ENCODE results near the gene ROBO1.

The ROBO1 gene

GRCh38 chr3:79167651-79168416, 600.0 kb downstream of the ROBO1 start:
- DNase-seq (ENCODE audit: low spot score), result peak; percentile 78

- DNase-seq (ENCODE audit: low spot score), result no peak
These were observed 605.1 kb downstream of the ROBO1 start for GRCh38 chr3:79162653-79163052.

- DNase-seq (ENCODE audit: low spot score), result no peak
These were observed 605.9 kb downstream of the ROBO1 start for GRCh38 chr3:79161941-79162340.

GRCh38 chr3:79160421-79160820, 607.4 kb downstream of the ROBO1 start:
- DNase-seq (ENCODE audit: low spot score), result no peak

GRCh38 chr3:79159736-79160135, 608.1 kb downstream of the ROBO1 start:
- DNase-seq (ENCODE audit: low spot score), result no peak

- DNase-seq (ENCODE audit: low spot score), result no peak
These were observed 610.6 kb downstream of the ROBO1 start for GRCh38 chr3:79157191-79157590.

GRCh38 chr3:79154865-79155264, 612.9 kb downstream of the ROBO1 start:
- no peak for DNase-seq (ENCODE audit: low spot score)

GRCh38 chr3:79148786-79149185, 619.0 kb downstream of the ROBO1 start:
- DNase-seq (ENCODE audit: low spot score), result no peak

GRCh38 chr3:79146024-79146423, 621.8 kb downstream of the ROBO1 start:
- DNase-seq (ENCODE audit: low spot score), result no peak

- DNase-seq (ENCODE audit: low spot score), result peak; percentile 54
These were observed 627.1 kb downstream of the ROBO1 start for GRCh38 chr3:79140708-79141107.

- peak; percentile 6 for DNase-seq (ENCODE audit: low spot score)
These were observed 628.3 kb downstream of the ROBO1 start for GRCh38 chr3:79139395-79140068.

- no peak for DNase-seq (ENCODE audit: low spot score)
These were observed 642.3 kb downstream of the ROBO1 start for GRCh38 chr3:79125313-79125984.

- no peak for DNase-seq (ENCODE audit: low spot score)
These were observed 652.3 kb downstream of the ROBO1 start for GRCh38 chr3:79115458-79115857.

GRCh38 chr3:79113876-79114275, 653.9 kb downstream of the ROBO1 start:
- no peak for DNase-seq (ENCODE audit: low spot score)

GRCh38 chr3:79111375-79112052, 656.3 kb downstream of the ROBO1 start:
- DNase-seq (ENCODE audit: low spot score), result peak; percentile 24

GRCh38 chr3:79109754-79110153, 658.0 kb downstream of the ROBO1 start:
- no peak for DNase-seq (ENCODE audit: low spot score)

GRCh38 chr3:79103307-79103706, 664.5 kb downstream of the ROBO1 start:
- no peak for DNase-seq (ENCODE audit: low spot score)

- no peak for DNase-seq (ENCODE audit: low spot score)
These were observed 669.7 kb downstream of the ROBO1 start for GRCh38 chr3:79097964-79098660.

- DNase-seq (ENCODE audit: low spot score), result no peak
These were observed 673.1 kb downstream of the ROBO1 start for GRCh38 chr3:79094654-79095053.

GRCh38 chr3:79086514-79086913, 681.3 kb downstream of the ROBO1 start:
- peak; percentile 54 for DNase-seq (ENCODE audit: low spot score)

GRCh38 chr3:79085171-79085570, 682.6 kb downstream of the ROBO1 start:
- DNase-seq (ENCODE audit: low spot score), result peak; percentile 2

GRCh38 chr3:79081335-79081734, 686.5 kb downstream of the ROBO1 start:
- no peak for DNase-seq (ENCODE audit: low spot score)
